Adrenal gland (tissue), 12 donors: ENCODE data around the gene B4GALT4. TPM values are rescaled to one million over a fixed set of nuclear protein-coding genes. Genes with fewer than 3 reads are reported as not detected.

ENCODE experiments used
- DNase-seq, 7 donors: peaks; one replicate each; pipeline ENCODE4 v3.0.0-alpha.2; 2019 to 2020
- H3K27ac ChIP-seq, 5 donors: fragments of 200-600 bp; sonication (generic) in 4 of 5; 1 replicate in 3 of 5; 2 replicates in 2 of 5; pipeline versions ENCODE4 v1.5.1 to v1.8.0; 2016 to 2020; ENCODE audit warnings: mild to moderate bottlenecking in 1 of 5
- H3K27me3 ChIP-seq: fragments of 200-600 bp; 2 replicates; pipeline ENCODE4 v1.8.0; 2021
- H3K36me3 ChIP-seq, 2 donors: fragments of 200-600 bp; replicated peaks in 1 of 2; 1 replicate in 1 of 2; 2 replicates in 1 of 2; pipeline versions ENCODE4 v1.5.1 to v1.8.0; 2018 to 2022
- H3K4me1 ChIP-seq, 2 donors: fragments of 200-600 bp; replicated peaks in 1 of 2; 1 replicate in 1 of 2; 2 replicates in 1 of 2; pipeline versions ENCODE4 v1.5.1 to v1.8.0; 2018 to 2021
- H3K4me3 ChIP-seq, 4 donors: fragments of 200-600 bp; sonication (generic) in 3 of 4; one replicate each; pipeline ENCODE4 v1.5.1; 2016 to 2018
- H3K9me3 ChIP-seq, 3 donors: fragments of 200-600 bp; sonication (generic) in 1 of 3; replicated peaks in 1 of 3; 1 replicate in 2 of 3; 2 replicates in 1 of 3; pipeline versions ENCODE4 v1.5.1 to v1.8.0; 2016 to 2021
- POLR2A ChIP-seq, 2 donors: fragments of 450-650 bp; IDR thresholded peaks; one replicate each; pipeline ENCODE4 v1.6.1; 2017; ENCODE audit warnings: antibody characterized with exemption in 2 of 2, mild to moderate bottlenecking in 2 of 2, moderate library complexity in 1 of 2
- WGBS, 4 donors: extraction: QIAGEN DNeasy Blood & Tissue Kit in 2 of 4; methylation state at CpG; one replicate each; pipeline versions ENCODE4 v1.1.5 to v1.1.7; 2013 to 2017; 5-methylcytosine and 5-hydroxymethylcytosine counted together
- intact Hi-C, 2 donors: fragments of 100-400 bp; cut with DNase I; formaldehyde crosslinking; loops; one replicate each; pipeline versions ENCODE4 v1.14.1 to v1.15.0; 2022 to 2023
- polyA plus RNA-seq, 3 donors: library from polyadenylated mRNA; stranded (reverse); fragments of 200-250 nt in 2 of 3; fragments of 350-450 nt in 1 of 3; fragmentation: Illumina TruSeq in 1 of 3; extraction: RNeasy Lipid Tissue Mini Kit (QIAGEN cat#74804) in 1 of 3; gene quantifications; one replicate each; pipeline ENCODE4 v1.2.3, GENCODE V29; 2013 to 2014
- total RNA-seq, 9 donors: library from RNA; depleted of rRNA in 4 of 9; stranded (reverse); fragments of >200 nt in 4 of 9; fragments of 120-200 nt in 1 of 9; fragmentation: NEBNext Ultra II Directional in 1 of 9; extraction: Animal tissue kit (Norgen Biotek cat#: 25700) in 1 of 9; gene quantifications; one replicate each; pipeline versions ENCODE4 v1.1.0 to v1.2.4, GENCODE V29; 2013 to 2023
- TF ChIP-seq, protein P1 (sequence below), 6 experiments: fragments of 450-650 bp in 4 of 6; fragments of 200-600 bp in 2 of 6; sonication (generic) in 1 of 6; IDR thresholded peaks; 1 replicate in 5 of 6; 2 replicates in 1 of 6; pipeline versions ENCODE4 v1.5.1 to v1.8.0; 2016 to 2021; ENCODE audit warnings: antibody characterized with exemption in 6 of 6, mild to moderate bottlenecking in 2 of 6, moderate library complexity in 1 of 6
- donor health status: healthy with polysubstance abuse.
- donor health status: Bipolar disorder and iron deficiency.
- donor health status: DM: yes; HTN: yes; CAD: no.
- donor health status: DM: no; HTN: no; CAD: no.
- donor health status: DM: no; HTN: no; CAD: no.
- donor health status: DM: yes; HTN: yes; CAD: no.

B4GALT4 gene
- total and polyA plus RNA-seq, 12 donors: 10.3 to 23.1 (median 16.0) TPM

DNA sequence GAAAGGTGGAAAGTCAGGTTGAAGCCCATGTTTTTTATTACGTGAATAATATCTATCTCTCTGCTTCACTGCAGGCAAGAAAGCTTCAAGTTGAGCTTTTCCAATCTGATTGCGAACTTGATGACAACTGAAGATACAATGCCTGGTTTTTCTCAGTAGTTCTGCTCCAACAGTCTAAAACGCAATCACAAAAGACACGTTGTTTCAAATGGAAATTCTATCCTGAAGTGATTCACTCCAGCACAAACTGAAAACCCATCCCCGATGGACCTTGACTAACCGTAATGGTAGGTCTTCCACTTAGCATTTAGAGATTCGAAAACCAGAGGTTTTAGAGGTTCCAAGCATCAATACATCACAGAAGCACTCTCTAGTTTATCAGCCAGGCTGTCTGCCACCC, 10.6 kb downstream of the B4GALT4 start:
- Histone ChIP-seq H3K4me1 (peaks cover 0 to 6% of the 10 kb centered on the region in 2 donors), H3K27me3 (no peaks in the 10 kb centered on the region), H3K36me3 (peaks cover 0 to 13% of the 10 kb centered on the region in 2 donors), H3K9me3 (no peaks in the 10 kb centered on the region), H3K4me3 (no peak overlapping the region), H3K27ac (no peak overlapping the region)
- no peak for DNase-seq
- WGBS, 4 donors: 87 to 95% (median 95%) methylated on average over 7 of the region's 7 CpGs
- TF ChIP-seq, protein P1, sequence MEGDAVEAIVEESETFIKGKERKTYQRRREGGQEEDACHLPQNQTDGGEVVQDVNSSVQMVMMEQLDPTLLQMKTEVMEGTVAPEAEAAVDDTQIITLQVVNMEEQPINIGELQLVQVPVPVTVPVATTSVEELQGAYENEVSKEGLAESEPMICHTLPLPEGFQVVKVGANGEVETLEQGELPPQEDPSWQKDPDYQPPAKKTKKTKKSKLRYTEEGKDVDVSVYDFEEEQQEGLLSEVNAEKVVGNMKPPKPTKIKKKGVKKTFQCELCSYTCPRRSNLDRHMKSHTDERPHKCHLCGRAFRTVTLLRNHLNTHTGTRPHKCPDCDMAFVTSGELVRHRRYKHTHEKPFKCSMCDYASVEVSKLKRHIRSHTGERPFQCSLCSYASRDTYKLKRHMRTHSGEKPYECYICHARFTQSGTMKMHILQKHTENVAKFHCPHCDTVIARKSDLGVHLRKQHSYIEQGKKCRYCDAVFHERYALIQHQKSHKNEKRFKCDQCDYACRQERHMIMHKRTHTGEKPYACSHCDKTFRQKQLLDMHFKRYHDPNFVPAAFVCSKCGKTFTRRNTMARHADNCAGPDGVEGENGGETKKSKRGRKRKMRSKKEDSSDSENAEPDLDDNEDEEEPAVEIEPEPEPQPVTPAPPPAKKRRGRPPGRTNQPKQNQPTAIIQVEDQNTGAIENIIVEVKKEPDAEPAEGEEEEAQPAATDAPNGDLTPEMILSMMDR (IDR thresholded peaks at IDR 0.05): no peak
- TF ChIP-seq POLR2A (IDR thresholded peaks at IDR 0.05): no peak
- intact Hi-C loops: no loop called here

DNA sequence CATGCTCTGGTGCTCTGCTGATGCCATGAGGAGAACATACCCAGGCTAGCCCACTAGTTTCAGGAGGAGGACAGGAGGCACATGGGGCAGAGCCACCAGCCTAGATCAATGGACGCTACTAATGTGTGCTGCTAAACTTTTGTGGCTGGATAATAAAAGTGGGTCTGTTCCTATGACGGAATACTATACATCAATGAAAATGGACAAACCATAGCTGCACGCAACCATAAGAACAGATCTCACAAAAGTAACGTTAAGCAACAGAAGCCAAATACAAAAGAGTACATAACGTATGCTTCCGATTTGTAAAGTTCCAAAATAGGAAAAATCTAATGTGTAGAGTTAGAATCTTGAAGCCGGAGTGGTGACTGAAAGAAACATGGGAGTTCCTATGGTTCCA, 11.5 kb downstream of the B4GALT4 start:
- H3K36me3 ChIP-seq: peaks cover 0 to 18% of the 10 kb centered on the region in 2 donors
- no peaks in the 10 kb centered on the region for H3K9me3 ChIP-seq
- intact Hi-C loops: no loop called here
- TF ChIP-seq, protein P1 (IDR thresholded peaks at IDR 0.05): no peak
- no peak for TF ChIP-seq POLR2A (IDR thresholded peaks at IDR 0.05)
- H3K4me3 ChIP-seq: no peak overlapping the region
- no peak for DNase-seq
- H3K4me1 ChIP-seq: no peaks in the 10 kb centered on the region
- 69 to 93% (median 79%) methylated on average over 7 of the region's 7 CpGs for WGBS, 4 donors
- no peaks in the 10 kb centered on the region for H3K27me3 ChIP-seq
- no peak overlapping the region for H3K27ac ChIP-seq

DNA sequence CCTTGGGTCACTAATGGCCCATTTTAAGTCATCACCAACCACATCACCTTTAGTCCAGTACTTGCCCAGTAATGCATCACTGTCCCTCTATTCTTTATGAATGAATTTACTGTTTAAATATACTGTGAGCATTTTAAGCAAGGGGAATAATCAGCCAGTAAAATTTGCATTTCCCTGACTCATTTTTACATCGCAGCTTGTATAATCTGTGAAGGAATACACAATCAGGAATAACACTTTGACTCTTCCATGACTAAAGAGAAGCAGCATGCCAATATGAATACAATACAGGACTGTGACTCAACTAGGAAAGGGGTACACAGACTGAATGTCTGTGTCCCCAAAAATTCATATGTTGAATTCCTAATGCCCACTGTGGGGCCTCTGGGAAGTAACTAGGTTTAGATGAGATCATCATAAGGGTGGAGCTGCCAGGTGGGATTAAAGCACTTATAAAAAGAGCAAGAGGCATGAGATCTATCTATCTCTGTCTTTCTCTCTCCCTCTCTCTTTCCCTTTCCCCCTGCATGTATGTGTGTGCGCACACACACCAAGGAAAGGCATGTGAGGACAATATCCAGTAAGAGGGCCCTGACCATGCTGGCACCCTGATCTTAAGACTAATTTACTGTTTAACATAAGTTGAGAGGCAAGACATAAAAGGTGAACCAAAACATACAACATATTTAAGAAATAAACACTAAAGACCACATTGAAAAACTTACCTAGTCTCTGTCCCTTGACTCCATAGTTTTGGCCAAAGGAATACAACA, 12.1 kb downstream of the B4GALT4 start:
- WGBS, 4 donors: 96 to 99% (median 96%) methylated on average over 2 of the region's 2 CpGs
- Histone ChIP-seq H3K36me3 (peaks cover 0 to 25% of the 10 kb centered on the region in 2 donors), H3K4me1 (no peaks in the 10 kb centered on the region), H3K27ac (no peak overlapping the region), H3K9me3 (no peaks in the 10 kb centered on the region), H3K27me3 (no peaks in the 10 kb centered on the region), H3K4me3 (no peak overlapping the region)
- intact Hi-C loops: no loop called here
- TF ChIP-seq POLR2A (IDR thresholded peaks at IDR 0.05): no peak
- TF ChIP-seq, protein P1 (IDR thresholded peaks at IDR 0.05): no peak
- DNase-seq: no peak

DNA sequence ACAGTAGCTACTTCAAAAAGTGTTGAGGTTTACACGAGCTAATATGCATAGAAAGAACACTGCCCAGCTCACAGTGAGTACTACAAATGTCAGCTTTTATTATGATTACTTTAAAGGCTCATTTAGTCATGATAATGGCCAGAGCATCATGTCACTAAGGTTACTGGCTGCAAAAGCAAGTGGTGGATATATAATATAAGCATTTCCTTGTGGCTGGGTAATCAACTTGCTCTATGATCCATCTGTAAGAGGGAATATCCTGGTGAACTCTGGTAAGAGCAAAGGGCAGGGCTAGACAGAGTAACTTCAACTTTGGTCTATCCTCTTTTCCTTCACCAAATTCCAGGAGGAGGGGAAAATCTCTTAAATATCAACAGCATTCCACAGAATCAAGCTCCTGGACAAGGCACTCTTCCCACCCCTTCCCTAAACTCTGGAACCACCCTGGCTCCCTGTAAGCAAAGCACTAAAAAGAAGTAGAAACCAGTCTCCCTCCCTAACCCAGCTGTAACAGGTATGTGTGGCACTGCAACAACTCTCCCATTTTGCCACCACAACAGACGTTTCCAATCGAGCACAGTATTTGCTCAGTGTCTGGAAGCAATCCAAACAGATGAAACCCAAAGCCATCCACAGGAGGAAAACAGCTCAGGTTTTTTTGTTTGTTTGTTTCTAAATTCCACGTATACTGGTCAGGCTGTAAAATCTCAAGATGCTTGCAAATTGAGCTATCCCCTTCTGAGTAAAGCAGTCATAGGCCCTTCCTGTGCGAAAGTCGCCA, 13.4 kb downstream of the B4GALT4 start:
- Histone ChIP-seq H3K4me3 (no peak overlapping the region), H3K27me3 (no peaks in the 10 kb centered on the region), H3K9me3 (no peaks in the 10 kb centered on the region), H3K4me1 (no peaks in the 10 kb centered on the region), H3K27ac (no peak overlapping the region), H3K36me3 (peaks cover 0 to 32% of the 10 kb centered on the region in 2 donors)
- TF ChIP-seq, protein P1 (IDR thresholded peaks at IDR 0.05): no peak
- no peak for TF ChIP-seq POLR2A (IDR thresholded peaks at IDR 0.05)
- no peak for DNase-seq
- intact Hi-C loops: no loop called here
- 84 to 95% (median 86%) methylated on average over 6 of the region's 6 CpGs for WGBS, 4 donors
